Keratinocyte (primary cell): ENCODE data around the gene GAP43.

Source experiments
- CTCF ChIP-seq, 3 experiments: IDR thresholded peaks in 1 of 3; conservative IDR thresholded peaks in 1 of 3; optimal IDR thresholded peaks in 1 of 3; 2 replicates in 2 of 3; 3 replicates in 1 of 3; pipeline versions ENCODE3 to v1.5.1; 2011; ENCODE audit warnings: low read length in 3 of 3, mild to moderate bottlenecking in 3 of 3, moderate library complexity in 2 of 3, control low read depth in 1 of 3, inconsistent platforms in 1 of 3; ENCODE audit not compliant: insufficient read depth in 2 of 3; ENCODE audit errors: extremely low read depth in 1 of 3
- EZH2 ChIP-seq: IDR thresholded peaks from one replicate; pipeline ENCODE4 v1.6.1; 2012; ENCODE audit warnings: inconsistent platforms, mild to moderate bottlenecking, low read length, moderate library complexity

GRCh38 chr3:115680803-115681345 lies 57.6 kb downstream of the GAP43 start:
- TF ChIP-seq CTCF (optimal IDR thresholded peaks at IDR 0.05 in 1 of 3, IDR thresholded peaks at IDR 0.05 in 1 of 3, conservative IDR thresholded peaks at IDR 0.05 in 1 of 3; ENCODE audit: extremely low read depth in 1 of 3, insufficient read depth in 2 of 3, low read length in 3 of 3): no peak
- no peak for TF ChIP-seq EZH2
